OCI-LY1 (cell line): Measurements from ENCODE around the gene SUGCT.

Source experiments
- H2AFZ ChIP-seq: fragments of 200-600 bp; sonication (generic), shearing (Covaris generic); 2 replicates; pipeline ENCODE4 v1.6.0; 2014; ENCODE audit warnings: antibody characterized with exemption, mild to moderate bottlenecking, low read length
- H3F3A ChIP-seq: fragments of 200-600 bp; sonication (generic), shearing (Covaris generic); 2 replicates; pipeline ENCODE4 v1.6.0; 2014; ENCODE audit warnings: mild to moderate bottlenecking, antibody characterized with exemption, low read length, moderate library complexity; ENCODE audit not compliant: insufficient read depth
- H3K27ac ChIP-seq: fragments of 200-600 bp; sonication (generic); 2 replicates; pipeline ENCODE4 v1.5.1; 2014; ENCODE audit warnings: low read length, mixed run types, mild to moderate bottlenecking, low read depth; ENCODE audit not compliant: poor library complexity, severe bottlenecking
- H3K27me3 ChIP-seq: fragments of 200-600 bp; sonication (generic); 2 replicates; pipeline ENCODE4 v1.6.0; 2014; ENCODE audit warnings: antibody characterized with exemption, mild to moderate bottlenecking, low read length, moderate library complexity; ENCODE audit not compliant: insufficient read depth
- H3K36me3 ChIP-seq: fragments of 200-600 bp; sonication (generic); 2 replicates; pipeline ENCODE4 v1.6.1; 2014; ENCODE audit warnings: mild to moderate bottlenecking, antibody characterized with exemption, low read length, moderate library complexity, mixed read lengths; ENCODE audit not compliant: insufficient read depth
- H3K4me1 ChIP-seq: fragments of 200-600 bp; sonication (generic); 2 replicates; pipeline ENCODE4 v1.5.1; 2014; ENCODE audit warnings: mild to moderate bottlenecking, low read length, moderate library complexity; ENCODE audit not compliant: insufficient read depth, severe bottlenecking
- H3K4me2 ChIP-seq: fragments of 200-600 bp; sonication (generic), shearing (Covaris generic); 2 replicates; pipeline ENCODE4 v1.6.1; 2014; ENCODE audit warnings: low read length
- H3K4me3 ChIP-seq: fragments of 200-600 bp; sonication (generic); 2 replicates; pipeline ENCODE4 v1.5.1; 2014; ENCODE audit warnings: low read length, low read depth, mild to moderate bottlenecking, mixed read lengths; ENCODE audit not compliant: poor library complexity, severe bottlenecking
- H3K79me2 ChIP-seq: fragments of 200-600 bp; shearing (Covaris generic); 2 replicates; pipeline ENCODE4 v1.6.1; 2016; ENCODE audit warnings: mixed run types, low read length, mixed read lengths; ENCODE audit not compliant: insufficient read depth
- H3K9ac ChIP-seq: fragments of 200-600 bp; sonication (generic), shearing (Covaris generic); 2 replicates; pipeline ENCODE4 v1.6.1; 2014; ENCODE audit warnings: mild to moderate bottlenecking, low read length, mixed read lengths
- H3K9me2 ChIP-seq: fragments of 200-600 bp; sonication (generic), shearing (Covaris generic); 2 replicates; pipeline ENCODE4 v1.6.1; 2014; ENCODE audit warnings: low read depth, mild to moderate bottlenecking, low read length, mixed read lengths
- H3K9me3 ChIP-seq: fragments of 200-600 bp; shearing (Covaris generic); 2 replicates; pipeline ENCODE4 v1.6.1; 2014; ENCODE audit warnings: low read length, mixed read lengths
- H4K20me1 ChIP-seq: fragments of 200-600 bp; sonication (generic), shearing (Covaris generic); 2 replicates; pipeline ENCODE4 v1.6.0; 2016; ENCODE audit warnings: mild to moderate bottlenecking, low read length; ENCODE audit not compliant: insufficient read depth
- EZH2 ChIP-seq: fragments of 200-600 bp; sonication (generic), shearing (Covaris generic); IDR thresholded peaks from 2 replicates; pipeline ENCODE4 v1.8.0; 2017; ENCODE audit warnings: borderline replicate concordance, mixed run types, mild to moderate bottlenecking, antibody characterized with exemption, low read length, moderate library complexity, mixed read lengths
- TF ChIP-seq, protein P1 (sequence below): fragments of 200-600 bp; sonication (generic), shearing (Covaris generic); IDR thresholded peaks from 2 replicates; pipeline ENCODE4 v1.5.1; 2017; ENCODE audit warnings: mild to moderate bottlenecking, antibody characterized with exemption, low read length, moderate library complexity, mixed read lengths

SUGCT gene

DNA sequence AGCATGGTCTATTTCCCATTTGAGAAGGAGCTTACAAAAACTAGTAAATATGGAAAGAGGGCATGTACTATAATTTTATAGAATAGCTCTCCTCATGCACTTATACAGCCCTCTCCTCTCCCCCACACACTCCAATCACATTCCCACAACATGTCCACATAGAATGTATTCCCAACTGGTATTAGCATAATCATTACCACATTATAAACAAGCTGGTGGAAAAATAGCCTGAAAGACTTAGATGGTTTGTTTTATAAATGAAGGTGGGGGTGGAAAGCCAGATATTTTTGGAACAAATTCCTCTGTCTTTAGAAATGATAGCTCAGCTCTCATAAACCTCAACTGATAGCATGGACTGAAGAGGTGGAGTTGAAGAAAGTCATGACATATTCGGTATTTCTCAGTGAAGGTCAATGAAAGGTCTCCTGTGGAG, 410.1 kb downstream of the SUGCT start:
- Histone ChIP-seq H3K4me1 (no peaks in the 10 kb centered on the region), H3F3A (no peaks in the 10 kb centered on the region)

GRCh38 chr7:40545739-40546138, 410.9 kb downstream of the SUGCT start:
- H2AFZ ChIP-seq, result no peak overlapping the region
- H3K9me2 ChIP-seq, result no peaks in the 10 kb centered on the region
- H3K79me2 ChIP-seq, result no peaks in the 10 kb centered on the region
- H3K9me3 ChIP-seq, result no peaks in the 10 kb centered on the region
- H3K9ac ChIP-seq, result no peak overlapping the region
- no peaks in the 10 kb centered on the region for H3F3A ChIP-seq
- H3K27ac ChIP-seq, result no peak overlapping the region
- H3K36me3 ChIP-seq, result no peaks in the 10 kb centered on the region
- no peak overlapping the region for H3K4me3 ChIP-seq
- TF ChIP-seq, protein P1, sequence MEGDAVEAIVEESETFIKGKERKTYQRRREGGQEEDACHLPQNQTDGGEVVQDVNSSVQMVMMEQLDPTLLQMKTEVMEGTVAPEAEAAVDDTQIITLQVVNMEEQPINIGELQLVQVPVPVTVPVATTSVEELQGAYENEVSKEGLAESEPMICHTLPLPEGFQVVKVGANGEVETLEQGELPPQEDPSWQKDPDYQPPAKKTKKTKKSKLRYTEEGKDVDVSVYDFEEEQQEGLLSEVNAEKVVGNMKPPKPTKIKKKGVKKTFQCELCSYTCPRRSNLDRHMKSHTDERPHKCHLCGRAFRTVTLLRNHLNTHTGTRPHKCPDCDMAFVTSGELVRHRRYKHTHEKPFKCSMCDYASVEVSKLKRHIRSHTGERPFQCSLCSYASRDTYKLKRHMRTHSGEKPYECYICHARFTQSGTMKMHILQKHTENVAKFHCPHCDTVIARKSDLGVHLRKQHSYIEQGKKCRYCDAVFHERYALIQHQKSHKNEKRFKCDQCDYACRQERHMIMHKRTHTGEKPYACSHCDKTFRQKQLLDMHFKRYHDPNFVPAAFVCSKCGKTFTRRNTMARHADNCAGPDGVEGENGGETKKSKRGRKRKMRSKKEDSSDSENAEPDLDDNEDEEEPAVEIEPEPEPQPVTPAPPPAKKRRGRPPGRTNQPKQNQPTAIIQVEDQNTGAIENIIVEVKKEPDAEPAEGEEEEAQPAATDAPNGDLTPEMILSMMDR, result no peak
- TF ChIP-seq EZH2, result no peak
- H3K4me2 ChIP-seq, result no peak overlapping the region
- H3K4me1 ChIP-seq, result no peaks in the 10 kb centered on the region
- no peaks in the 10 kb centered on the region for H3K27me3 ChIP-seq
- H4K20me1 ChIP-seq, result no peaks in the 10 kb centered on the region

More for the DNA sequence above, 410.1 kb downstream of the SUGCT start:
- H3K9ac ChIP-seq, result no peak overlapping the region
- H3K27ac ChIP-seq, result no peak overlapping the region
- no peak overlapping the region for H2AFZ ChIP-seq
- no peaks in the 10 kb centered on the region for H3K27me3 ChIP-seq
- no peaks in the 10 kb centered on the region for H3K36me3 ChIP-seq
- H4K20me1 ChIP-seq, result no peaks in the 10 kb centered on the region
- H3K4me3 ChIP-seq, result no peak overlapping the region
- no peaks in the 10 kb centered on the region for H3K79me2 ChIP-seq
- no peak for TF ChIP-seq EZH2
- TF ChIP-seq, protein P1, result no peak
- H3K4me2 ChIP-seq, result no peak overlapping the region
- H3K9me2 ChIP-seq, result no peaks in the 10 kb centered on the region
- no peaks in the 10 kb centered on the region for H3K9me3 ChIP-seq

DNA sequence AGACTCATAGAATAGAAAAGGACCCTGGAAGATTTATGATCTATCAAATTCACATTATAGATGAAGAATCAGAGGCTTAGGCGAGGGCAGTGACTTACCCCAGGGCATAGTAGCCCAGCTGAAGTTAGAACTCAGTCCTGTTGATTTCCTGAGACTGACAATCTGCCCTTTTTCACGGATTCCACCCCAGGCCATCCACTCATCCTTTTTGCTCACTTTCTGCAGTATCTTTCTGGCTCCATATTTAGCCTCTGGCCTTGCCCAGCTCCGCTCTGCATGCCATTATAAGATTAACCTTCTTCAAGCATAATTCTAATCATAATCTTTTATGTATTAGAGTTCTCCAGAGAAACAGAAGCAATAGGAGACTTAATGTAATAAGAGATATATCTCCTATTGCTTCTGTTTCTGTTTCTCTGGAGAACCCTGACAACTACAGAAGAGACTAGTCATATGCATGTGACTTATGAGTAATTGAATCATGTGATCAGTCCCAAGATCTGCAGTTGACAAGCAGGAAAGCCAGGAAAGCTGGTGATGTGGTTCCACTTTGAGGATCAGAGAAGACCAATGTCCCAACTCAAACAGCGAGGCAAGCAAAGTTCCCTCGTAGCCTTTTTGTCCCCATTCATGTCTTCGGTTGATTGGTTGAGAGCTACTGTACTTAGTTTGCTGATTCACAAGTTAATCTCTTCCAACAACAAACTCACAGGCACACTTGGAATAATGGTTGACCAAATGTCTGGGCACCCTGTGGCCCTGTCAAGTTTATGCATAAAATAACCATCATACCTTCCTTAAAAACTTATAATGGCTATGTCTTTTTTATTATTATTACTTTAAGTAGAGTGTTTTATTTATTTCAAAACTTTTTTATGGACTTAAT, 412.1 kb downstream of the SUGCT start:
- no peak for TF ChIP-seq EZH2
- TF ChIP-seq, protein P1, result no peak
- no peak overlapping the region for H2AFZ ChIP-seq

More for the DNA sequence above, 412.1 kb downstream of the SUGCT start:
- H3K9me3 ChIP-seq, result no peaks in the 10 kb centered on the region
- H3K9me2 ChIP-seq, result no peaks in the 10 kb centered on the region
- no peaks in the 10 kb centered on the region for H3F3A ChIP-seq
- H3K9ac ChIP-seq, result no peak overlapping the region
- H3K36me3 ChIP-seq, result no peaks in the 10 kb centered on the region
- no peaks in the 10 kb centered on the region for H3K4me1 ChIP-seq
- H3K79me2 ChIP-seq, result no peaks in the 10 kb centered on the region
- H3K4me3 ChIP-seq, result no peak overlapping the region
- no peaks in the 10 kb centered on the region for H4K20me1 ChIP-seq
- H3K27me3 ChIP-seq, result no peaks in the 10 kb centered on the region
- no peak overlapping the region for H3K27ac ChIP-seq
- H3K4me2 ChIP-seq, result no peak overlapping the region
